ENCODE results near the gene ZNF132. TPM values are rescaled to one million over a fixed set of nuclear protein-coding genes. Genes with fewer than 3 reads are reported as not detected.
"Not testable (repeated sequence)": the region's sequence is repeated elsewhere in the genome, so short reads cannot be mapped to it uniquely, and the experiment has no call there.

ZNF132 gene
- polyA plus RNA-seq, 6 donors from 2014 or later, result 2.1 to 3.8 (median 3.2) TPM; not detected in 1

- DNase-seq, result no peak
- Mint-ChIP-seq H3K4me3 (peak overlapping the region; percentile 92 to 98 (median 98)), H3K36me3 (peaks cover 0 to 8% of the 10 kb centered on the region in 2 donors), H3K27ac (peak overlapping the region in 5 of 6 donors; percentile 29 to 96 (median 80)), H3K4me1 (peaks cover 30 to 33% (median 32%) of the 10 kb centered on the region in 3 donors), H3K9me3 (no peaks in the 10 kb centered on the region), H3K27me3 (no peaks in the 10 kb centered on the region)
- ATAC-seq (ENCODE audit: low read depth in 2 of 2), result no peak
Measured at GRCh38 chr19:58409010-58409790, 30.8 kb downstream of the ZNF132 start.

GRCh38 chr19:58408152-58409009 is 31.6 kb downstream of the ZNF132 start, which contains the start of gene ZNF584:
ZNF584 (plus strand) TSS chr19:58408649; CDS start chr19:58409148, 499 bp downstream.
- H3K36me3 Mint-ChIP-seq, result peaks cover 0 to 8% of the 10 kb centered on the region in 2 donors
- H3K27ac Mint-ChIP-seq, result peak within 1 kb of the TSS; percentile 96 to 99 (median 98)
- DNase-seq (peak; percentile 95), ATAC-seq (ENCODE audit: low read depth in 2 of 2) (peak; percentile 91 to 92)
- H3K9me3 Mint-ChIP-seq, result no peaks in the 10 kb centered on the region
- peak within 1 kb of the TSS; percentile 92 to 98 (median 98) for H3K4me3 Mint-ChIP-seq
- peaks cover 30 to 33% (median 32%) of the 10 kb centered on the region in 3 donors for H3K4me1 Mint-ChIP-seq
- no peaks in the 10 kb centered on the region for H3K27me3 Mint-ChIP-seq

GRCh38 chr19:58407658-58408151 is 32.2 kb downstream of the ZNF132 start:
- Mint-ChIP-seq H3K27me3 (no peaks in the 10 kb centered on the region), H3K4me1 (peaks cover 30 to 32% (median 31%) of the 10 kb centered on the region in 3 donors), H3K9me3 (no peaks in the 10 kb centered on the region), H3K4me3 (peak overlapping the region; percentile 92 to 98 (median 98)), H3K27ac (peak overlapping the region; percentile 96 to 99 (median 98)), H3K36me3 (peaks cover 0 to 3% of the 10 kb centered on the region in 2 donors)
- DNase-seq, result no peak
- ATAC-seq (ENCODE audit: low read depth in 2 of 2), result peak in 1 of 2 donors; percentile 2

GRCh38 chr19:58406818-58407657 is 32.9 kb downstream of the ZNF132 start:
- DNase-seq (no peak), ATAC-seq (ENCODE audit: low read depth in 2 of 2) (no peak)
- no peaks in the 10 kb centered on the region for H3K27me3 Mint-ChIP-seq
- H3K4me3 Mint-ChIP-seq, result peak overlapping the region; percentile 92 to 98 (median 98)
- no peaks in the 10 kb centered on the region for H3K9me3 Mint-ChIP-seq
- peak overlapping the region; percentile 93 to 99 (median 96) for H3K27ac Mint-ChIP-seq
- H3K4me1 Mint-ChIP-seq, result peaks cover 30 to 32% (median 31%) of the 10 kb centered on the region in 3 donors
- H3K36me3 Mint-ChIP-seq, result no peaks in the 10 kb centered on the region

DNA sequence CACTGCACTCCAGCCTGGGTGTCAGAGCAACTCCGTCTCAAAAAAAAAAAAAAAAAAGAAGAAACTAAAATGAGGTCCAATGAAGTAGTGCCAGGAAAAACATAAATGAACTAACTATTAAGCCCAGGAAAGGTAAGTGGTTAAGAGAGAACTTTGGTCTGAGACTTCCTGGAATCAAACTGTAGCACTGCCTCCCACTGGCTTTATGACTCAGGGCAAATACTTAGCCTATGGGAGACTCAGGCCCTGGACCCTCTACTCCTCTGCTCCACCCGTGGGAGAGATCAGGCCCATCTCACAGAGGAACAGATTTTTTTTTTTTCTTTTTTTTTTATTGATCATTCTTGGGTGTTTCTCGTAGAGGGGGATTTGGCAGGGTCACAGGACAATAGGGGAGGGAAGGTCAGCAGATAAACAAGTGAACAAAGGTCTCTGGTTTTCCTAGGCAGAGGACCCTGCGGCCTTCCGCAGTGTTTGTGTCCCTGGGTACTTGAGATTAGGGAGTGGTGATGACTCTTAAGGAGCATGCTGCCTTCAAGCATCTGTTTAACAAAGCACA is 36.0 kb downstream of the ZNF132 start:
- not testable (repeated sequence) for ATAC-seq (ENCODE audit: low read depth in 2 of 2); DNase-seq; H3K9me3 Mint-ChIP-seq; H3K36me3 Mint-ChIP-seq; H3K27ac Mint-ChIP-seq
- peaks cover 29 to 38% (median 35%) of the 10 kb centered on the region in 3 donors for H3K4me1 Mint-ChIP-seq
- peaks cover 0 to 11% (median 6%) of the 10 kb centered on the region in 3 donors for H3K27me3 Mint-ChIP-seq
- H3K4me3 Mint-ChIP-seq, result peak overlapping the region in 1 of 8 donors; percentile 53

GRCh38 chr19:58401840-58402421 is 38.0 kb downstream of the ZNF132 start:
- Mint-ChIP-seq H3K27ac (peak overlapping the region in 4 of 6 donors; percentile 90 to 99 (median 98)), H3K9me3 (no peaks in the 10 kb centered on the region)

DNA sequence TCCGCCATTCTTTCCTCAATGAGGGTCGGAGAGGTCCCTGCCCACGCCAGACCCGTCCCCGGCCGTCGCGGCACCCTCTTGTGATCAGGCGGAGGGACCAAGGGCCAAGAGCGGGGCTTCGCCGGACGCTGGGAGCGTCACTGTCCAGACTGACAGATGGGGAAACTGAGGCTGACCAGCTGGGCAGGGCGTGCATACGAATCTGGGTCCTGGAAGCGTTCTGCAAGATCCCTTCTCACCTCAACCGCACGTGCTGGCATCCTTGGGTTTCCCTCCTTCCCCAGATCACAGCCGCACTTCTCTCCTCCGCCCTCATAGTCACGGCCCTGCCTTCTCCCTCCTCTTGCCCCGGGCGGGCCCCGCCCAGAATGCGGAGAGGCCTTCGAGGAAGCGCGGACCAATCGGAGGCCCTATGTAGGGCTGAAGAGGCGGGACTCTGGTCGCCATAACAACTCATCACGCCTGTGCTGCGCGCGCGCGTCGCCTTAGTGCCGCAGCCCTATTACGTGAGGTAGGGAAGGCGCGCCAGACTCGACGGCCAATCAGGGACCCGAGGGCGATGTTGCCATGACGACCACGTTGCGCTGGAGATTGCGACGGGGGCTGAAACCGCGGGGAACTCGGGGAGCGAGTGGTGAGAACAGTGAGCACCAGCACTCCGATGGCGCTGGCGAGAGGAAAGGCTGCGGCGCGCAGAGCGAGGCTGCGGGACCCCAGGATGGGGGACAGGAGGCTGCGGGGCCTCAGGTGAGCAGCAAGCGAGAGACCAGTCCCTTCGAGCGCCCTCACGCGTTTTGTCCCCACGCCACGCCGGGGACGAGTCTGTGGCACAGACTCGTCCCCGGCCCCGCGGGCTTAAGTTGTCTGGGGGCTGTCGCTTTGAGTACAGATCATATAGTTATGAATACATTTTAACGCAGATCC is 38.8 kb downstream of the ZNF132 start:
- H3K27me3 Mint-ChIP-seq, result peaks cover 6 to 28% (median 15%) of the 10 kb centered on the region in 3 donors
- no peaks in the 10 kb centered on the region for H3K9me3 Mint-ChIP-seq
- H3K36me3 Mint-ChIP-seq, result no peaks in the 10 kb centered on the region
- DNase-seq, result peak; percentile 99
- peak overlapping the region; percentile 79 to 95 (median 94) for H3K4me3 Mint-ChIP-seq
- peaks cover 7 to 16% (median 13%) of the 10 kb centered on the region in 3 donors for H3K4me1 Mint-ChIP-seq
- peak overlapping the region; percentile 90 to 99 (median 98) for H3K27ac Mint-ChIP-seq
- ATAC-seq (ENCODE audit: low read depth in 2 of 2), result peak; percentile 94 to 96

More at GRCh38 chr19:58401840-58402421, 38.0 kb downstream of the ZNF132 start:
- H3K4me3 Mint-ChIP-seq, result peak overlapping the region in 7 of 8 donors; percentile 9 to 95 (median 90)
- H3K4me1 Mint-ChIP-seq, result peaks cover 11 to 23% (median 18%) of the 10 kb centered on the region in 3 donors
- DNase-seq, result no peak
- no peaks in the 10 kb centered on the region for H3K36me3 Mint-ChIP-seq
- H3K27me3 Mint-ChIP-seq, result peaks cover 6 to 26% (median 14%) of the 10 kb centered on the region in 3 donors
- no peak for ATAC-seq (ENCODE audit: low read depth in 2 of 2)

DNA sequence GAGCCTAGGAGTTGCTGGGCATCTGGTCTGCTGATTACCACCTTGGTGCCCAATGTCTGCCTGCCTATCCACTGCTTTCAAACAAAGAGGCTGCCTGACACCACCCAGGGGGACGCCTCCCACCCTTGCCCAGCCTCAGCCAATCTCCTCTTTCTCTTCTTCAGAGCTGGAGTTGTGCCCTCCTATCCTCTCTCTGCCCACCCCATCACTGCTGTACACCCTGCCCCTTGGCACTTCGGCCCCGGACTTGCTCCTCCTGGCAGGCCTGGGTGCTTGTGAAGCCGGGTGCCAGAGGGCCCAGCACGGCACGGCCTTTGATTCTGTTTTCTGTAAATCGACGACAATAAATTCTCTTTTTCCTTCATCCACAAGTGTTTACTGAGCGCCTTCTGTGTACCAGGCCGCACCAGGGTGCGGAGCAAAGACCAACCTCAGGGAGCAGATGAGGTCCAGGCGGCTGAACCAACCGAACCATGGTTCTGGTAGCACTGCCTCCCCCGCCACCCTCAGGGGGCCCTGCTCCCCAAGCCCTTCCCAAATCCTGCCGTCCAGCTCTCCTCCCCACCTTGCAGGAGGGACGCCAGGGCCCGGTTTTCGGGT is 39.5 kb downstream of the ZNF132 start:
- peaks cover 6 to 34% (median 22%) of the 10 kb centered on the region in 3 donors for H3K27me3 Mint-ChIP-seq
- H3K4me1 Mint-ChIP-seq, result peaks cover 13 to 19% (median 16%) of the 10 kb centered on the region in 3 donors
- ATAC-seq (ENCODE audit: low read depth in 2 of 2) (no peak), DNase-seq (no peak)
- no peaks in the 10 kb centered on the region for H3K36me3 Mint-ChIP-seq
- peak overlapping the region; percentile 41 to 95 (median 90) for H3K4me3 Mint-ChIP-seq
- no peaks in the 10 kb centered on the region for H3K9me3 Mint-ChIP-seq
- peak overlapping the region in 5 of 6 donors; percentile 33 to 99 (median 90) for H3K27ac Mint-ChIP-seq

GRCh38 chr19:58399903-58400302 is 40.0 kb downstream of the ZNF132 start:
- Mint-ChIP-seq H3K27ac (no peak overlapping the region), H3K4me3 (peak overlapping the region in 7 of 8 donors; percentile 42 to 93 (median 62)), H3K4me1 (peaks cover 13 to 19% (median 16%) of the 10 kb centered on the region in 3 donors), H3K9me3 (no peaks in the 10 kb centered on the region), H3K36me3 (peaks cover under 1 to 2% of the 10 kb centered on the region in 2 donors), H3K27me3 (peaks cover 6 to 34% (median 23%) of the 10 kb centered on the region in 3 donors)
- no peak for ATAC-seq (ENCODE audit: low read depth in 2 of 2)
- no peak for DNase-seq

DNA sequence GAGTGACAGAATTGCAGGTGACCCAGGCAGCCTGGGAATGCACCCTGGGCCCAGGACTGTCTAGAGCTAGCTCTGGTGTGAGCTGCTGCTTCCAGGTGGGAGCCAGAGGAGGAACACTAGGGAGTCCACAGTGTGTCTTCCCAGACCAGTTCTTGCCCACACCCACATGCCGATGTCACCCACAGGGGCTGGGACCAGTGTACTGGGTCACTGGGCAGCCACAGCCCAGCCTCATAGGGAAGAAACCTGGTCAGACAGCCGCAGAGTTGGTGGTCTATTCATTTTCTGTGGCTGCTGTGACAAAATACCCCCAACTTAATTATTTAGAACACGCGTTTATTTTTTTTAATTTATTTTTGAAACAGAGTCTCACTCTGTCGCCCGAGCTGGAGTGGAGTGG is 41.4 kb downstream of the ZNF132 start:
- ATAC-seq (ENCODE audit: low read depth in 2 of 2), result no peak
- no peaks in the 10 kb centered on the region for H3K9me3 Mint-ChIP-seq
- no peak overlapping the region for H3K4me3 Mint-ChIP-seq
- peaks cover 16 to 26% (median 24%) of the 10 kb centered on the region in 3 donors for H3K4me1 Mint-ChIP-seq
- peak overlapping the region in 1 of 6 donors; percentile 57 for H3K27ac Mint-ChIP-seq
- peaks cover 6 to 34% (median 23%) of the 10 kb centered on the region in 3 donors for H3K27me3 Mint-ChIP-seq
- no peak for DNase-seq
- H3K36me3 Mint-ChIP-seq, result peaks cover 8 to 14% of the 10 kb centered on the region in 2 donors

Data from naive B cell (primary cell).